ENCODE results near the gene RBM44.

GRCh38 chr2:237864940-237865622 is 66.5 kb downstream of the RBM44 start:
- TF ChIP-seq POLR2A (IDR thresholded peaks at IDR 0.05) (no peak), CTCF (IDR thresholded peaks at IDR 0.05) (no peak), POLR2AphosphoS5 (IDR thresholded peaks at IDR 0.05) (no peak)
